Posterior cingulate gyrus (tissue), 11 donors: ENCODE results near the gene AQP1.

Source experiments
- DNase-seq, 10 donors: peaks; one replicate each; pipeline versions ENCODE4 v3.0.0 to v3.0.0-alpha.2; 2020 to 2021; ENCODE audit warnings: mixed read lengths in 3 of 10
- intact Hi-C: fragments of 100-400 bp; cut with DNase I; formaldehyde crosslinking; loops from one replicate; pipeline ENCODE4 v1.15.1; 2023

The AQP1 gene

GRCh38 chr7:30970074-30970473, 58.4 kb downstream of the AQP1 start:
- intact Hi-C loops, result no loop called here
- no peak for DNase-seq

GRCh38 chr7:30970594-30971094, 59.0 kb downstream of the AQP1 start:
- intact Hi-C loops, result no loop called here
- peak in 1 of 10 donors; percentile 60 for DNase-seq

- intact Hi-C loops, result no loop called here
These were observed 59.8 kb downstream of the AQP1 start for GRCh38 chr7:30971440-30971839.

GRCh38 chr7:30971840-30972563, 60.3 kb downstream of the AQP1 start:
- intact Hi-C loops, result no loop called here
- DNase-seq, result peak in 1 of 10 donors; percentile 55

More at GRCh38 chr7:30971440-30971839, 59.8 kb downstream of the AQP1 start:
- DNase-seq, result no peak

GRCh38 chr7:30973292-30973691, 61.6 kb downstream of the AQP1 start:
- DNase-seq, result peak in 1 of 10 donors; percentile 58
- intact Hi-C loops, result no loop called here

GRCh38 chr7:30973791-30974604, 62.3 kb downstream of the AQP1 start:
- peak in 1 of 10 donors; percentile 63 for DNase-seq
- intact Hi-C loops, result no loop called here

GRCh38 chr7:30974605-30975255, 63.1 kb downstream of the AQP1 start:
- DNase-seq, result peak in 1 of 10 donors; percentile 67
- intact Hi-C loops, result loop anchor here (5.0 kb wide), 1 partner anchor 172 kb away; no protein-coding TSS in a partner anchor
